ENCODE measurements around the gene SMARCA4.

SMARCA4 gene

DNA sequence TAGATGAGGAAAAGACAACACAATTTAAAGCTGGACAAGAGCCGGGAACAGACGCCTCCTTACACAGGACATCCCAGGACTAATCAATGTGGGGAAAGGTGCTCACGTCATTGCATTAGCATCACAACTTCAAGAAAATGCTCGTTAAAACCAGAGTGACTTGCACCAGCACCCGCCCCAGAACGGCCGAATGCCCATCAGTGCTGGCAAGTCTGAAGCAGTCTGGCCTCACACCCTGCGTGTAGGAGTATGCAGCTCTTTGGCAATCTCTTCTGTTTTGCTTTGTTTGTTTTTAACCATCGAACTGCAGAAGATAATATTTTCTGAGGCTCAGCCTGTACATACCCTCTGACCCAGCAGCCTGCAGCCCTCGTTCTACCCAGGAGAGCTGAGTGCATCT is 83.6 kb downstream of the SMARCA4 start:
- Histone ChIP-seq H4K8ac (ENCODE audit: low read depth, low read length) (no peak overlapping the region), H3K27me3 (ENCODE audit: insufficient read depth, low read length, poor library complexity) (no peaks in the 10 kb centered on the region), H3K9ac (ENCODE audit: low read length) (no peak overlapping the region), H3K79me1 (ENCODE audit: low read length) (no peaks in the 10 kb centered on the region), H3K4me2 (ENCODE audit: low read length) (no peak overlapping the region), H3K27ac (ENCODE audit: low read depth, low read length) (no peak overlapping the region), H3K4me1 (ENCODE audit: control insufficient read depth, low read depth, low read length) (no peaks in the 10 kb centered on the region), H3K23ac (ENCODE audit: low read length) (no peak overlapping the region), H4K5ac (ENCODE audit: low read length) (no peak overlapping the region), H2BK120ac (ENCODE audit: low read depth, low read length) (no peak overlapping the region), H2BK15ac (replicated peaks; ENCODE audit: low read depth) (no peak overlapping the region), H3K18ac (ENCODE audit: low read length) (no peak overlapping the region), H3K56ac (ENCODE audit: low read length) (no peak overlapping the region), H2AK5ac (ENCODE audit: low read length) (no peak overlapping the region), H2BK5ac (ENCODE audit: low read length) (no peak overlapping the region), H3K4ac (ENCODE audit: low read depth, low read length) (no peak overlapping the region), H3K4me3 (ENCODE audit: low read length) (no peak overlapping the region), H3K36me3 (ENCODE audit: control insufficient read depth, insufficient read depth, low read length) (peaks cover 10% of the 10 kb centered on the region), H3K79me2 (ENCODE audit: control insufficient read depth, insufficient read depth, low read length) (no peaks in the 10 kb centered on the region)
- no CpG with 5 or more reads among the region's 10 CpGs for WGBS (ENCODE audit: extremely low coverage, insufficient coverage, low lambda C conversion rate)
- no peak for DNase-seq

DNA sequence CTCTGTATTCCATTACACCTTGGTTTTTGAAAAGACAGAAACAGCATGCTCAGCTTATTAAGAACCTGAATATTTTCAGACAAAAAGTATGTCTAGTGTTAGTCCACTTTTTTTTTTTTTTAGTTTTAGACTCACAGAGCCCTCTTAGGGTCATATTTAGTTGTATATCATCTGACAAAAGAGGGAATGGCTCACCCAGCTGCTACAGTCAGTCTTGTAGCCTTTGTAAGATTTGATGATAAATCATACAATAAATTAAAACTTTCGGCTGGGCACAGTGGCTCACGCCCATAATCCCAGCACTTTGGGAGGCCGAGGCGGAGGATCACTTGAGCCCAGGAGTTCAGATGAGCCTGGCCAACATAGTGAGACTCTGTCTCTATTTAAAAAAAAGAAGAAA is 84.7 kb downstream of the SMARCA4 start:
- Histone ChIP-seq H3K4me2 (ENCODE audit: low read length) (no peak overlapping the region), H3K9ac (ENCODE audit: low read length) (no peak overlapping the region), H3K56ac (ENCODE audit: low read length) (no peak overlapping the region), H4K8ac (ENCODE audit: low read depth, low read length) (no peak overlapping the region), H2AK5ac (ENCODE audit: low read length) (no peak overlapping the region), H2BK5ac (ENCODE audit: low read length) (no peak overlapping the region), H2BK120ac (ENCODE audit: low read depth, low read length) (no peak overlapping the region), H3K36me3 (ENCODE audit: control insufficient read depth, insufficient read depth, low read length) (peaks cover 10% of the 10 kb centered on the region), H3K4me3 (ENCODE audit: low read length) (no peak overlapping the region), H3K79me1 (ENCODE audit: low read length) (no peaks in the 10 kb centered on the region), H2BK15ac (replicated peaks; ENCODE audit: low read depth) (no peak overlapping the region), H3K79me2 (ENCODE audit: control insufficient read depth, insufficient read depth, low read length) (no peaks in the 10 kb centered on the region), H3K27me3 (ENCODE audit: insufficient read depth, low read length, poor library complexity) (no peaks in the 10 kb centered on the region), H4K5ac (ENCODE audit: low read length) (no peak overlapping the region), H3K4ac (ENCODE audit: low read depth, low read length) (no peak overlapping the region), H3K4me1 (ENCODE audit: control insufficient read depth, low read depth, low read length) (no peaks in the 10 kb centered on the region), H3K23ac (ENCODE audit: low read length) (no peak overlapping the region), H3K18ac (ENCODE audit: low read length) (no peak overlapping the region), H3K27ac (ENCODE audit: low read depth, low read length) (no peak overlapping the region)
- no peak for DNase-seq
- no CpG with 5 or more reads among the region's 4 CpGs for WGBS (ENCODE audit: extremely low coverage, insufficient coverage, low lambda C conversion rate)

DNA sequence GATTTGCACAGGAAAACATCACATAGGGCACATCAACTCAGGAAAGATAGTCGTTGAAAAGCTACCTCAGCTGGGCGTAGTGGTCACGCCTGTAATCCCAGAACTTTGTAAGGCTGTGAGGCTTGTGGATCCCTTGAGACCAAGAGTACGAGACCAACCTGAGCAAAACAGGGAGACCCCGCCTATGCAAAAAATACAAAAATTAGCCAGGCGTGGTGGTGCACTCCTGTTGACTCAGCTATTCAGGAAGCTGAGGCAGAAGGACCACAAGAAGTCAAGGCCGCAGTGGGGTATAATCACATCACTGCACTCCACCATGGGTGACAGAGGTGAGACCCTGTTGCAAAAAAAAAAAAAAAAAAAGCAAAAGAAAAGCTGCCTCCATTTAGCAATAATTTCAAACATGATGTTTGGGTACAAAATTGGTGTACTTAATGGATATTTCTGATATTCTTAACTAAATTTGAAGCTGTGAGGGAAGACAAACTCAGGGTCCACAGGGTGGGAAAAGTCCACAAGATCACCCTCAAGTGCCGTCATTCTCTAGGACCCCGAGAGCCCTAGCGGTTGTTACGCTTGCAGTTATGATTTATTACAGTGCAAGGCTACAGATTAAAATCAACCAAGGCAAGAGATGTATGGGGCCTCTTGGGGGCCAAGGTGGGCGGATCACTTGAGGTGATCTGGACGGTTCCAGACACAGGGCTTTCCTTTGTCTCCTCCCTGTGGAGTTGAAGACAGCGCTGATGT is 86.0 kb downstream of the SMARCA4 start:
- H4K8ac ChIP-seq (ENCODE audit: low read depth, low read length), result no peak overlapping the region
- H2BK5ac ChIP-seq (ENCODE audit: low read length), result no peak overlapping the region
- no peaks in the 10 kb centered on the region for H3K79me1 ChIP-seq (ENCODE audit: low read length)
- H4K5ac ChIP-seq (ENCODE audit: low read length), result no peak overlapping the region
- no peak overlapping the region for H3K4me2 ChIP-seq (ENCODE audit: low read length)
- no peak for DNase-seq
- no peak overlapping the region for H3K18ac ChIP-seq (ENCODE audit: low read length)
- H2AK5ac ChIP-seq (ENCODE audit: low read length), result no peak overlapping the region
- H3K4ac ChIP-seq (ENCODE audit: low read depth, low read length), result no peak overlapping the region
- no peaks in the 10 kb centered on the region for H3K79me2 ChIP-seq (ENCODE audit: control insufficient read depth, insufficient read depth, low read length)
- H3K4me1 ChIP-seq (ENCODE audit: control insufficient read depth, low read depth, low read length), result no peaks in the 10 kb centered on the region
- H3K56ac ChIP-seq (ENCODE audit: low read length), result no peak overlapping the region
- no peak overlapping the region for H3K4me3 ChIP-seq (ENCODE audit: low read length)
- H3K27ac ChIP-seq (ENCODE audit: low read depth, low read length), result no peak overlapping the region
- no peaks in the 10 kb centered on the region for H3K27me3 ChIP-seq (ENCODE audit: insufficient read depth, low read length, poor library complexity)
- WGBS (ENCODE audit: extremely low coverage, insufficient coverage, low lambda C conversion rate), result no CpG with 5 or more reads among the region's 14 CpGs
- no peak overlapping the region for H2BK120ac ChIP-seq (ENCODE audit: low read depth, low read length)
- H2BK15ac ChIP-seq (replicated peaks; ENCODE audit: low read depth), result no peak overlapping the region
- H3K36me3 ChIP-seq (ENCODE audit: control insufficient read depth, insufficient read depth, low read length), result peaks cover 10% of the 10 kb centered on the region
- H3K23ac ChIP-seq (ENCODE audit: low read length), result no peak overlapping the region
- no peak overlapping the region for H3K9ac ChIP-seq (ENCODE audit: low read length)

DNA sequence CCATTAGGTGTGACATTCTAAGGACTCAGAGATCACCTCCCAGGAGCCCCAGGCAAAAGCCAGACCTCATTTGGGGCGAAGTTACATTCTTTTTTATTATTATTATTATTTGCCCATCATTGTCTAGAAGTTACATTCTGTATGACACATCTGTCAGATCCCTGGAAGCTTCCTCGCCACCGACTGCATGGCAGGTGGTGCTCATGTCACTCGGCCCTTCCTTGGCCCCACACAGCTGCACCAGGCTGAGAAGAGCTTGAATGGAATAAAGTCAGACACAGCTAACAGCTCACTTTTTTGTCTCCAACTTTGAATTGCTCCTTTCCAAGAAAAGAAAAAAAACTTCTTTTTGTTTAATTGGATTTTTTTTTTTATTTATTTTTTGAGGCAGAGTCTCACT is 87.0 kb downstream of the SMARCA4 start:
- Histone ChIP-seq H3K27me3 (ENCODE audit: insufficient read depth, low read length, poor library complexity) (no peaks in the 10 kb centered on the region), H4K8ac (ENCODE audit: low read depth, low read length) (no peak overlapping the region), H3K23ac (ENCODE audit: low read length) (no peak overlapping the region), H2BK15ac (replicated peaks; ENCODE audit: low read depth) (no peak overlapping the region), H3K4me3 (ENCODE audit: low read length) (no peak overlapping the region), H4K5ac (ENCODE audit: low read length) (no peak overlapping the region), H3K79me2 (ENCODE audit: control insufficient read depth, insufficient read depth, low read length) (no peaks in the 10 kb centered on the region), H3K4me2 (ENCODE audit: low read length) (no peak overlapping the region), H2AK5ac (ENCODE audit: low read length) (no peak overlapping the region), H3K56ac (ENCODE audit: low read length) (no peak overlapping the region), H3K18ac (ENCODE audit: low read length) (no peak overlapping the region), H3K9ac (ENCODE audit: low read length) (no peak overlapping the region), H2BK120ac (ENCODE audit: low read depth, low read length) (no peak overlapping the region), H3K4me1 (ENCODE audit: control insufficient read depth, low read depth, low read length) (no peaks in the 10 kb centered on the region), H3K4ac (ENCODE audit: low read depth, low read length) (no peak overlapping the region), H3K27ac (ENCODE audit: low read depth, low read length) (no peak overlapping the region), H3K36me3 (ENCODE audit: control insufficient read depth, insufficient read depth, low read length) (peaks cover 5% of the 10 kb centered on the region), H2BK5ac (ENCODE audit: low read length) (no peak overlapping the region), H3K79me1 (ENCODE audit: low read length) (no peaks in the 10 kb centered on the region)
- DNase-seq, result no peak
- WGBS (ENCODE audit: extremely low coverage, insufficient coverage, low lambda C conversion rate), result no CpG with 5 or more reads among the region's 4 CpGs

DNA sequence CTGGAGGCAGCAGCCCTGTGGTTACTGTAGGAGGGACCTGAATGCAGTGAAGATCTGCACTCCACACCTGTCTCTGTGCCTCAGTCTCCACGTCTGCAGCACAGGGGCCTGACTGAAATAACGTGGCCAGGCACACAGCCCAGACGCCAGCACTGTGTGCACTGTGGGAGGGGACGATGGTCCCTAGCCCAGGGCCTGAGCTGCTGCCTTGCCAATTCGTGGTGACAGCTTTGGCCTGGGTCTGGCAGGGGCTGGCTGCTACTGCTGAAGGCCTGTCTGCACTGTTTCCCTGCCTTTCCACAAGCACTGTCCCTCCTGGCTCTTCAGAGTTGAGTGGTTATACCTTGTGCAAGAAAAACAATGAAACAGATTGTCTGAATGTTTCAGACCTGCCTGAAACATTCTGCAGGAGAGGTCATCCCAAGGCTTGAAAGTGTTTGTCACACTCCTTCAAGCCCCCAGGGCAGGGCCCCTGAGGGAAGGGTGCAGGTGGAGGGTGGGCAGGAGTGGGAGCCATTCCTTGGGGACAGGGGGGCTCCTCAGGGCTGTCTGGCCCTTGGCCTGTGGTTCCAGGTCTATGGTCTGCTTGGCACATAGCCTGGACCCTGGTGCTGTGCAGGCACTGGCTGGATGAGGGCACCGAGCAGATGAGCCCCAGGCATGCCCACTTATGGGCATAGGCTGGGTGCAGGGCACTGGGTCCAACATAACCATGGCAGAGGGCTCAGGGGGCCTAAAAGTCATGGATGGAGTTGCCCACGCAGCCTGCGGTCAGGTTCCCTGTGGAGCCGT is 89.7 kb downstream of the SMARCA4 start:
- Histone ChIP-seq H3K56ac (ENCODE audit: low read length) (no peak overlapping the region), H3K23ac (ENCODE audit: low read length) (no peak overlapping the region), H3K27ac (ENCODE audit: low read depth, low read length) (no peak overlapping the region), H3K4me2 (ENCODE audit: low read length) (no peak overlapping the region), H3K4me1 (ENCODE audit: control insufficient read depth, low read depth, low read length) (no peaks in the 10 kb centered on the region), H3K79me1 (ENCODE audit: low read length) (no peaks in the 10 kb centered on the region), H3K9ac (ENCODE audit: low read length) (no peak overlapping the region), H2BK15ac (replicated peaks; ENCODE audit: low read depth) (no peak overlapping the region), H2BK120ac (ENCODE audit: low read depth, low read length) (no peak overlapping the region), H4K5ac (ENCODE audit: low read length) (no peak overlapping the region), H3K79me2 (ENCODE audit: control insufficient read depth, insufficient read depth, low read length) (no peaks in the 10 kb centered on the region), H3K18ac (ENCODE audit: low read length) (no peak overlapping the region), H3K4me3 (ENCODE audit: low read length) (no peak overlapping the region), H3K36me3 (ENCODE audit: control insufficient read depth, insufficient read depth, low read length) (peaks cover 3% of the 10 kb centered on the region), H2BK5ac (ENCODE audit: low read length) (no peak overlapping the region), H4K8ac (ENCODE audit: low read depth, low read length) (no peak overlapping the region), H3K27me3 (ENCODE audit: insufficient read depth, low read length, poor library complexity) (no peaks in the 10 kb centered on the region), H3K4ac (ENCODE audit: low read depth, low read length) (no peak overlapping the region), H2AK5ac (ENCODE audit: low read length) (no peak overlapping the region)
- no peak for DNase-seq
- WGBS (ENCODE audit: extremely low coverage, insufficient coverage, low lambda C conversion rate), result no CpG with 5 or more reads among the region's 9 CpGs
